Stomach smooth muscle (tissue), 2 donors: ENCODE measurements around the gene PSD4.

ENCODE experiments used
- H3K27ac ChIP-seq: one replicate; pipeline ENCODE4 v1.7.0; 2013; ENCODE audit warnings: mild to moderate bottlenecking, low read length, inconsistent platforms
- H3K27me3 ChIP-seq, 2 donors: one replicate each; pipeline ENCODE4 v1.7.0; 2013; ENCODE audit warnings: low read length in 2 of 2; ENCODE audit not compliant: insufficient read depth in 2 of 2, control insufficient read depth in 1 of 2
- H3K36me3 ChIP-seq, 2 donors: one replicate each; pipeline ENCODE4 v1.7.0; 2013; ENCODE audit warnings: low read length in 2 of 2; ENCODE audit not compliant: control insufficient read depth in 2 of 2, insufficient read depth in 2 of 2
- H3K4me1 ChIP-seq: one replicate; pipeline ENCODE4 v1.7.0; 2013; ENCODE audit warnings: low read length; ENCODE audit not compliant: control insufficient read depth, insufficient read depth
- H3K4me3 ChIP-seq, 2 donors: one replicate each; pipeline ENCODE4 v1.7.0; 2013; ENCODE audit warnings: low read length in 2 of 2
- H3K9ac ChIP-seq, 2 donors: one replicate each; pipeline ENCODE4 v1.7.0; 2013; ENCODE audit warnings: low read length in 2 of 2, mild to moderate bottlenecking in 1 of 2
- H3K9me3 ChIP-seq, 2 donors: one replicate each; pipeline ENCODE4 v1.7.0; 2013; ENCODE audit warnings: low read length in 2 of 2; ENCODE audit not compliant: control insufficient read depth in 2 of 2
- donor health status: healthy.
- donor health status: Pancreatic carcinoma.

PSD4 gene

GRCh38 chr2:113173542-113174375, at the start of gene PSD4:
Gene PSD4, plus strand, starts transcription at chr2:113173971. Its CDS starts 8,486 bp downstream, at chr2:113182457.
- Histone ChIP-seq H3K9me3 (no peaks in the 10 kb centered on the region), H3K27ac (no peak within 1 kb of the TSS), H3K4me3 (no peak within 1 kb of the TSS), H3K27me3 (no peaks in the 10 kb centered on the region), H3K36me3 (no peaks in the 10 kb centered on the region), H3K9ac (no peak within 1 kb of the TSS), H3K4me1 (no peaks in the 10 kb centered on the region)

GRCh38 chr2:113124181-113124961, 49.4 kb upstream of the PSD4 start:
- H3K36me3 ChIP-seq, result no peaks in the 10 kb centered on the region
- no peaks in the 10 kb centered on the region for H3K27me3 ChIP-seq
- H3K4me1 ChIP-seq, result no peaks in the 10 kb centered on the region
- no peak overlapping the region for H3K4me3 ChIP-seq
- no peaks in the 10 kb centered on the region for H3K9me3 ChIP-seq
- no peak overlapping the region for H3K9ac ChIP-seq
- H3K27ac ChIP-seq, result no peak overlapping the region

GRCh38 chr2:113124984-113125855, 48.6 kb upstream of the PSD4 start:
- Histone ChIP-seq H3K9me3 (no peaks in the 10 kb centered on the region), H3K4me3 (no peak overlapping the region), H3K9ac (no peak overlapping the region), H3K4me1 (no peaks in the 10 kb centered on the region), H3K36me3 (no peaks in the 10 kb centered on the region), H3K27ac (no peak overlapping the region), H3K27me3 (no peaks in the 10 kb centered on the region)

- Histone ChIP-seq H3K9me3 (no peaks in the 10 kb centered on the region), H3K36me3 (no peaks in the 10 kb centered on the region), H3K27me3 (no peaks in the 10 kb centered on the region), H3K4me3 (no peak within 1 kb of the TSS), H3K27ac (no peak within 1 kb of the TSS), H3K9ac (no peak within 1 kb of the TSS), H3K4me1 (no peaks in the 10 kb centered on the region)
Observed at GRCh38 chr2:113126845-113127645, 46.7 kb upstream of the PSD4 start, which contains the start of gene IL1RN. Gene IL1RN, plus strand, starts transcription at chr2:113127598. Its CDS starts 27 bp downstream, at chr2:113127625.

- H3K4me1 ChIP-seq, result no peaks in the 10 kb centered on the region
- H3K27me3 ChIP-seq, result no peaks in the 10 kb centered on the region
- H3K9me3 ChIP-seq, result no peaks in the 10 kb centered on the region
- H3K36me3 ChIP-seq, result no peaks in the 10 kb centered on the region
- H3K9ac ChIP-seq, result no peak overlapping the region
- no peak overlapping the region for H3K4me3 ChIP-seq
- no peak overlapping the region for H3K27ac ChIP-seq
Observed at GRCh38 chr2:113127646-113128570, 45.9 kb upstream of the PSD4 start.

GRCh38 chr2:113129519-113130078, 44.2 kb upstream of the PSD4 start:
- H3K4me1 ChIP-seq, result no peaks in the 10 kb centered on the region

GRCh38 chr2:113131352-113132185, 42.2 kb upstream of the PSD4 start:
- H3K4me3 ChIP-seq, result no peak overlapping the region
- H3K9me3 ChIP-seq, result no peaks in the 10 kb centered on the region
- H3K36me3 ChIP-seq, result no peaks in the 10 kb centered on the region
- H3K27ac ChIP-seq, result no peak overlapping the region
- H3K9ac ChIP-seq, result no peak overlapping the region
- H3K4me1 ChIP-seq, result no peaks in the 10 kb centered on the region
- no peaks in the 10 kb centered on the region for H3K27me3 ChIP-seq

More at GRCh38 chr2:113129519-113130078, 44.2 kb upstream of the PSD4 start:
- H3K4me3 ChIP-seq, result no peak overlapping the region
- H3K36me3 ChIP-seq, result no peaks in the 10 kb centered on the region
- no peak overlapping the region for H3K27ac ChIP-seq
- no peaks in the 10 kb centered on the region for H3K27me3 ChIP-seq
- H3K9ac ChIP-seq, result no peak overlapping the region
- no peaks in the 10 kb centered on the region for H3K9me3 ChIP-seq

- no peaks in the 10 kb centered on the region for H3K36me3 ChIP-seq
- H3K4me3 ChIP-seq, result no peak overlapping the region
- H3K4me1 ChIP-seq, result no peaks in the 10 kb centered on the region
- H3K27ac ChIP-seq, result no peak overlapping the region
- no peaks in the 10 kb centered on the region for H3K27me3 ChIP-seq
- H3K9me3 ChIP-seq, result no peaks in the 10 kb centered on the region
- H3K9ac ChIP-seq, result no peak overlapping the region
Observed at GRCh38 chr2:113132414-113133021, 41.3 kb upstream of the PSD4 start.
